Stimulated activated memory B cell treated with anti-CD40 and anti-IgM and Interleukin-4, amounts not matched to agents 10 μg/mL and 1 μg/mL and 100 μg/mL, for 72 hours (primary cell): Measurements from ENCODE around the gene CNTNAP5.

Source experiments
- ATAC-seq: fragments of 150-1000 bp; cut with Tn5 transposase; 2 replicates; pipeline ENCODE4 v1.10.0; 2021
- H3K27ac Mint-ChIP-seq: one replicate; pipeline ENCODE4 v1.8.0; 2022; ENCODE audit warnings: mild to moderate bottlenecking, mixed read lengths
- H3K27me3 Mint-ChIP-seq: one replicate; pipeline ENCODE4 v1.8.0; 2022; ENCODE audit warnings: mixed read lengths
- H3K36me3 Mint-ChIP-seq: one replicate; pipeline ENCODE4 v1.8.0; 2022; ENCODE audit warnings: mixed read lengths
- H3K4me1 Mint-ChIP-seq: one replicate; pipeline ENCODE4 v1.8.0; 2022; ENCODE audit warnings: mixed read lengths
- H3K4me3 Mint-ChIP-seq: one replicate; pipeline ENCODE4 v1.8.0; 2022; ENCODE audit warnings: mild to moderate bottlenecking, moderate library complexity, mixed read lengths
- H3K9me3 Mint-ChIP-seq: one replicate; pipeline ENCODE4 v1.8.0; 2022; ENCODE audit warnings: mixed read lengths

CNTNAP5 gene

DNA sequence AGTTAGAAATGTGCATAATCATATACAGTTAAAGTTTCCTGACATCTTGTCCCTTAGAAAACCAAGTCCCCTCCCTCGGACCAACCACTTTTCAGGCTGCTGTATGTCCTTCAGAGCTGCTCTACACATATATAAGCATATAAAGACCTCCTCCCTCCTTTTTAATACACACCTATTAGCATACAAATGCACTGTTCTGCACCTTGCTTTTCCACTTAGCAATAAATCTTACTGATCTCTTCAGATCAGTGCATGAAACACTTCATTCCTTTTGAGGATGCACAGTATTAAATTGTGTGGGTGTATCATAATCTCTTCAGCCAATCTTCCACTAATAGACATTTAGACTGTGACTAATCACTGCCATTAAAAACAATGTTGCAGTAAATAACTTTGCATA, 79.8 kb downstream of the CNTNAP5 start:
- H3K4me1 Mint-ChIP-seq = no peaks in the 10 kb centered on the region

DNA sequence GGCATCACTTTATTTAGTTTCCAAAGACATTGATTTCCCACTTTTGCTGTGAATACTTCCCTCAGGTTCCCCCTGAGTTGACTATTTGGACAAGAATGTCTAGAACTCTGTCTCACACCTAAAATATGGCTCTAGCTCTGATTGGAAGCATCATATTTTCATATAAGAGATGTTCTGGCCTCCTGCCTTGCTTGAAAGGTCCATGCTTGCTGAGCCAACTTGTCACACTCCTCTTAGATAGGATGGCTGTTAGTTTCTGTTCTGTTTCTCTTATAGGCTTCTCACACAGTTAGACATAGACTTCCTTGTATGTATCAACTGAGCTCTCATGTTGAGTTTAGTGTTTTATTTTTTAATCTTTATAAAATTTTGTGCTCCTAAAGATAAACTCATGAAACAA, 87.1 kb downstream of the CNTNAP5 start:
- no peaks in the 10 kb centered on the region for H3K4me1 Mint-ChIP-seq
- H3K4me3 Mint-ChIP-seq = no peak overlapping the region
- no peaks in the 10 kb centered on the region for H3K27me3 Mint-ChIP-seq
- H3K27ac Mint-ChIP-seq = no peak overlapping the region
- no peaks in the 10 kb centered on the region for H3K9me3 Mint-ChIP-seq
- H3K36me3 Mint-ChIP-seq = no peaks in the 10 kb centered on the region
- no peak for ATAC-seq

More for the DNA sequence above, 79.8 kb downstream of the CNTNAP5 start:
- Mint-ChIP-seq H3K4me3 (no peak overlapping the region), H3K9me3 (peaks cover 2% of the 10 kb centered on the region), H3K27me3 (no peaks in the 10 kb centered on the region), H3K27ac (no peak overlapping the region), H3K36me3 (no peaks in the 10 kb centered on the region)
- ATAC-seq = no peak

DNA sequence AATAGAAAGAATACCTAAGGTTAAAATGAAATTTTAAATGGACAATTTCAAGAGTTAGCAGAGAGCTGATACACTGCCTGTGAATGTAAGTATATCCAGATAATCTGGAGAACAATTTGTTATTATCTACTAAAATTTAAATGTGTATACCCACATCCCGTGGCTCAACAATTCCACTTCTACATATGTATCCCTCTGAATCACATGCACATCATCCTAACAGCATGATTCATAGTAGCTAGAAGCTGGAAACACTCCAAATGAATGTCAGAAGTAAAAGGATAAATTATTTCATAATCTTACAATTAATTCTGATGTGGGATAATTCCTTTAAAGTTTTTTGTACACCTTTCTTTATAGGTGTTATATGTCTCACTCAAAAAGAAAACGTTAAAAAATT, 87.9 kb downstream of the CNTNAP5 start:
- H3K27me3 Mint-ChIP-seq = no peaks in the 10 kb centered on the region
- no peaks in the 10 kb centered on the region for H3K36me3 Mint-ChIP-seq
- no peaks in the 10 kb centered on the region for H3K4me1 Mint-ChIP-seq
- H3K27ac Mint-ChIP-seq = no peak overlapping the region
- no peak for ATAC-seq
- no peaks in the 10 kb centered on the region for H3K9me3 Mint-ChIP-seq
- no peak overlapping the region for H3K4me3 Mint-ChIP-seq

DNA sequence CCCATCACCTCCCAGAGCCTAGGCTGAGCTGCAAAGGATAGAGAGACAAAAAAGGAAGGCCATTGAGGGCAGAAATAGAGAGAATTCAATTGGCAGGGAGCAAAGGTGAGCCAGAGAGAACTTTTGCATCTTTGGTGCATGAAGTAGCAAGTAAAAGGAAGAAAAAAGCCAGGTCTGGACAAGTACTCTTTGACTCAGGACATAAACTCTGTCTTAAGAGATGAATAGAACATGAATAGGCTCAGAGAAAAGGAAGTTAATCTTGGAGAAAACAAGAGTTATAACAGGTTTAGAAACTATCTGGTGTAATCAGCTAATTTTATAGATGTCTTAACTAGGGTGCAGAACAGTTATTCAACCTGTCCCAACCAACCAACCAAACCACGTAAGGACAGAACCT, 95.2 kb downstream of the CNTNAP5 start:
- Mint-ChIP-seq H3K4me3 (no peak overlapping the region), H3K27ac (no peak overlapping the region), H3K4me1 (no peaks in the 10 kb centered on the region), H3K36me3 (no peaks in the 10 kb centered on the region), H3K9me3 (peaks cover 6% of the 10 kb centered on the region), H3K27me3 (no peaks in the 10 kb centered on the region)
- ATAC-seq = no peak

DNA sequence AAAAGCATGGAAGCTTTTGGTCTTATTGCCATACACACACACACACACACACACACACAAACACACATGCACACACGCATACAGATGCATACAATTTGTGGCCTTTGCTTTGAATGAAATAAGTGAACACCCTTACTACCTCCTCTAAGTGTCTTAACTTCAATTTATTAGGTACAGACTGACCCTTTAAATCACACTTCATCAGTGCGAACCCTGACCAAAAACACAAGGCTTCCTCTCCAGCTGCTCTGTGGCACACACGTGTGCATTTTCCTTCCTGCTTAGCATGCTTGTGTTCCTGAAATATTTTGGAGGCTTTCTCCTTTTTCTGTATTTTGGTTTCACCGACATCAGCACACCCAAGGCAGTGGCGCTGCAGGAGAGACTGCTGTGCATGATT, 96.0 kb downstream of the CNTNAP5 start:
- ATAC-seq = no peak
- Mint-ChIP-seq H3K4me3 (no peak overlapping the region), H3K9me3 (peaks cover 11% of the 10 kb centered on the region), H3K36me3 (no peaks in the 10 kb centered on the region), H3K27ac (no peak overlapping the region), H3K27me3 (no peaks in the 10 kb centered on the region), H3K4me1 (no peaks in the 10 kb centered on the region)

DNA sequence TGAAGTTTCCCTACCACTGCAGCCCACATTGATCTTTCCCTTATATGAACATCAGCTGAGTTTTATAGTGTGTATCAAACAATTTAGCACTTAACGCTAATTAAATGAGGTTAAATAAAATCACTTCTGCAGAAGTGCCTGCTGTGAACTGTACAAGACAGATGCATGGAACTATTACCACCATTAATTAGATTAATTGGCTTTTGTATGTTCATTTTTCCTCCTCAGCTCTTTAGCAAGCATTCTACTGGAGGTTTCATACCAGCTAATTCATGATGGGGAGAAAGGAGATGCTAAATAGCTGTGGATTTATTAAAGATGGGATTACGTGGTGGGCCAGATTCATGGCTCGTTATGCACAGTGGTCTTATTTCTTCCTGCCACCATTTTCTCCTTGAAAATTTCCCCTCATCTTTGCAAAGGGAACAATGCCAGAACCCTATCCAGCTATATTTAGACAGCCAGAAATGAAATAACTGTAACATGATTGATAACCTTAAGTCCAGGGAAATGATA, 96.7 kb downstream of the CNTNAP5 start:
- Mint-ChIP-seq H3K27ac (no peak overlapping the region), H3K27me3 (no peaks in the 10 kb centered on the region), H3K4me1 (no peaks in the 10 kb centered on the region), H3K36me3 (no peaks in the 10 kb centered on the region), H3K4me3 (no peak overlapping the region), H3K9me3 (peaks cover 11% of the 10 kb centered on the region)
- ATAC-seq = no peak

DNA sequence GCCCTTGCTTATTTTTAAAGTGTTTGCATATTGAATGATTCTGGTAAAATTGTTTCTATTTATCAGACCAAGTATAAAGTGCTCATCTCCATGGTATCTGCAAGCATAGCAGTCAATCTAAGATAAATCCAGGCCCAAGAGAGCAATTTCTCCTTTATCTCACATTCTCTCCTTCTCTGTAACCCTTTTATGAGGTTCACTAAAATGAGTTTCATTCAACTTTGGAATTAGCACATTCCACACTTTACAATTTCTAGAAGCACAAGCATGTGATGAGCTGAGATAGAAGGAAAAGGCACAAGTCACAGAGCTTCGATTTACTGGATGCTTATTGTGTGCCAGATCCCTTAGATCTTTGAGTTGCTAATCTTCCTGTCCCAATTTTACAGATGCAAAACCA, 97.3 kb downstream of the CNTNAP5 start:
- Mint-ChIP-seq H3K9me3 (peaks cover 11% of the 10 kb centered on the region), H3K4me1 (no peaks in the 10 kb centered on the region), H3K36me3 (no peaks in the 10 kb centered on the region), H3K27ac (no peak overlapping the region), H3K27me3 (no peaks in the 10 kb centered on the region), H3K4me3 (no peak overlapping the region)
- no peak for ATAC-seq

DNA sequence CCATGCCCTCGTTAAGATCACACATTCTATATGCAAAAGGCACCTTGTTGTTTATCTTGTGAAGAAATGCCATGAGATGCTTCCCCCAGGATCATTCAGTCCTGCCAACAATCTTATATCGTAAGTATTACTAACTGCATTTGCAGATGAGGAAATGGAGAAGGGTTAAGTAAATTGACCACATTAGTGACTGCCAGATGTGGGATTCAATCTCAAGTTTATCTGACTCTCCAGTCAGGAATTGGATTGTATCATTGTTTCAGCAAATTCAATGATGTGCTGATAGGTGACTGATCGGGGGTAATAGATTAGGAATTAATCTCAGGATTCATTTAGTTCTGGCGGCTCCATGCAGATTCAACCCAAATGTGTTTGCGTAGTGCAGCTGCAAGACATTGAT, 106.2 kb downstream of the CNTNAP5 start:
- H3K4me1 Mint-ChIP-seq = no peaks in the 10 kb centered on the region
- H3K27ac Mint-ChIP-seq = no peak overlapping the region
- H3K36me3 Mint-ChIP-seq = no peaks in the 10 kb centered on the region
- H3K27me3 Mint-ChIP-seq = no peaks in the 10 kb centered on the region
- no peak overlapping the region for H3K4me3 Mint-ChIP-seq
- no peak for ATAC-seq
- peaks cover 9% of the 10 kb centered on the region for H3K9me3 Mint-ChIP-seq

DNA sequence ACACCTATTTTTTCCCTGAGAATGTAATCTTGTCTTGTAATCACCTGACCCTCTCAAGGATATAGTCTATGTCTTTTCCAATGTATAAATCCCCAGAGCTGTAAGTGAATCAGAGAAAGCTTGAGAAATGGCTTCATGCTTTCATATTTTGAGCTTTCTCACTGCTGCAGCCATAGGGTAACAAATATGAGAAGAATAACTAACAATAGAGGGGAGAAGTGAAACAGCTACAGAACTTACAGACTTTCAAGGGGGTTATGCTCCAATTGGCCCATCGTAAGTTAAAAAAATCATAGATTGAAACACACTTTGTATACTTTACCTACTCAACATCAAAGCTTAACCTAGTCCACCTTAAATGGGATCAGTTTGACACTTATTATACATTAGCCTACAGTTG, 111.0 kb downstream of the CNTNAP5 start:
- Mint-ChIP-seq H3K27me3 (no peaks in the 10 kb centered on the region), H3K4me1 (no peaks in the 10 kb centered on the region), H3K9me3 (peaks cover 5% of the 10 kb centered on the region), H3K4me3 (no peak overlapping the region), H3K36me3 (no peaks in the 10 kb centered on the region), H3K27ac (no peak overlapping the region)
- no peak for ATAC-seq

DNA sequence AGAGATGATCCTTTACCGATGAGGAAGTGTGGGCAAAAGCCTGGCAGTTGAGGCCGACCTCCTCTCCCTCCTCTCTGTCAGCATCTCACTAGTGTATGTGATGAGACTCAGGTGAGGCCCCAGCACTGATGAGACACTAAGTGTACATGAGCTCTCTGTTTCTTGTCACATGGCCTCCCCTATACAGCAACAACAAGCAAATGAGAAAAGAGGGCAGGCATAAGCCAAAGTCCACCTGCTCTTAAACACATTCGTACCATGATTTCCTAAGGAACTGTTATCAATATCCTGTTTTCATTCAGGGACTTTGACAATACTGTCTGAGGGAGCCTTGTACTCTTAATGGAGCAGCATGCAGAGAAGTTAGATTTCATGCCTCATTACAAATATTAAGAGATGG, 113.0 kb downstream of the CNTNAP5 start:
- Mint-ChIP-seq H3K27me3 (no peaks in the 10 kb centered on the region), H3K36me3 (no peaks in the 10 kb centered on the region), H3K9me3 (peaks cover 5% of the 10 kb centered on the region), H3K4me3 (no peak overlapping the region), H3K27ac (no peak overlapping the region), H3K4me1 (no peaks in the 10 kb centered on the region)
- no peak for ATAC-seq

DNA sequence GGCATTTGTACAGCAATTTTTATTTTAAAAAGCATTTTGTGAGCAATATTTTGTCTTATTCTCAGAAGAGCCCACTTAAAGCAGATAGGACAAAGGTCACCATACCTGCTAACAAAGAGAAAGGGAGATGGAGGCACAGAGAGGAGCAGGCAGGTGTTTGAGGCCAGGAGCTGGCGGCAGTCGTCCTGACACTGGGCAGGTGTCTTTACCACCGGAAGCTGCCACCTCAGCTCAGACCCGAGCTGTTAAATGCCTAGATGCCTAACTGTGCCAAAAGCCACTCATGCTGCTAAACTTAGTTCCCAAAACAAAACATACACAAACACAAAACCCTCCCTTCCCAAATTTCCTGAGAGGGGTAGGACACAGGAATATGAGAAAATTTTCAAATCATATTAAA, 120.9 kb downstream of the CNTNAP5 start:
- Mint-ChIP-seq H3K4me1 (no peaks in the 10 kb centered on the region), H3K27ac (no peak overlapping the region), H3K9me3 (peaks cover 3% of the 10 kb centered on the region), H3K36me3 (no peaks in the 10 kb centered on the region), H3K27me3 (no peaks in the 10 kb centered on the region), H3K4me3 (no peak overlapping the region)
- no peak for ATAC-seq

DNA sequence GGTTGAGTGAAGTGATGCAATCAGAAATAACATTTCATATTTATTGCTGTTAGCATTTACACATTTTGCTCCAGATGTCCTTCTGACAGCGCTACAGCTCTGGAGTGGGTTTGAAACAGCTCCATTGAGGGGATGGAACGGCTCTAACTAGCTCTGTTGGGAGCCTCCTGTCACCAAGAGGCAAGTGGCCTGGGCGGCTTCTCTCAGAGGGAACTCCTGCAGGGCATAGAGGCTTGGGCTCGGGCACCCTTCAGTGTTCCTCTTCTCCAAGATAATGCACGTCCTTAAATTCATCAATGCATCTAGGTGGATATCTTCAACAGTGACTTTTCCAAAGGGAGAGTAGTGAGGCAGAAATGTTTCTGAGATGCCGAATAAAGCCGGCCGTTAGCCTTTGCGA, 122.5 kb downstream of the CNTNAP5 start:
- no peaks in the 10 kb centered on the region for H3K4me1 Mint-ChIP-seq
- no peak overlapping the region for H3K27ac Mint-ChIP-seq
- H3K9me3 Mint-ChIP-seq = peaks cover 3% of the 10 kb centered on the region
- no peak for ATAC-seq
- no peak overlapping the region for H3K4me3 Mint-ChIP-seq
- no peaks in the 10 kb centered on the region for H3K36me3 Mint-ChIP-seq
- no peaks in the 10 kb centered on the region for H3K27me3 Mint-ChIP-seq

DNA sequence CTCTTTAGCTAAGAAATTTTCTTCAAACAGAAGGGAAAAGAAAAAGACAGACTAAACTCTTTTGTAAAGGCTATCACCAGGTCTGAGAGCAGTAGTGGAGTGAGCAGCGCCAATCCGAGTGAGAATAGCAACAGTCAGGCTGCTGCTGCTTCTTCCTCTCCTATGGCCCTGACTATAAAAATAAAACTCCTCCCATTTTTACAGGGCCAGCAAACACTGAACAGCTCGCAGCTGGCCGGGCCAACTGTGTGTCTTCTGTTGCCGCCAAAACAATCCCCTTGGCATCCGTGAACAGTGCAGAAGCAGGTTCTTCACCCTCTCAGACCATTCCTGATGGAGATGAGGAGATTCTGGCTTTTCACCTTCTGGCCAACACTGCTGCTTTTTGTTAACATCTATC, 124.5 kb downstream of the CNTNAP5 start:
- Mint-ChIP-seq H3K36me3 (no peaks in the 10 kb centered on the region), H3K27me3 (no peaks in the 10 kb centered on the region), H3K4me1 (no peaks in the 10 kb centered on the region), H3K9me3 (peaks cover 7% of the 10 kb centered on the region), H3K4me3 (no peak overlapping the region), H3K27ac (no peak overlapping the region)
- no peak for ATAC-seq

DNA sequence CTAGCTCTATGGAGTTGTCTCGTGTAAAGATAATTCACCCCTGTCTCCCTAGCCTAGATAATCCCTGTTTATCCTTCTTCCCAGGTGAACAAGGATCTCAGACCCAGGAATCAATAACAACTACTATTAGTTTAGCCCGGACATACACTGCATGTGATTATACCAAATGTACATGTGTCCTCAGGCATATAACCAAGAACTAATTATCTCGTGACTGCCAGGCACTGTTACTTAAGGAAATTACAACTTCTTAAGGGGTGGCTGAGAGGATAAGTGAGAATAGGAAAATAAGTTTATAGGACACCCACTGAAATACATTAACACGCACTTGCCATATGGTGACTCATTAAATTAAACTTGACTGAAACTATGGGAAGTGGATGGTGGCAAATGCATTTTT, 126.6 kb downstream of the CNTNAP5 start:
- Mint-ChIP-seq H3K4me3 (no peak overlapping the region), H3K27me3 (no peaks in the 10 kb centered on the region), H3K36me3 (no peaks in the 10 kb centered on the region), H3K9me3 (peaks cover 10% of the 10 kb centered on the region), H3K27ac (no peak overlapping the region), H3K4me1 (no peaks in the 10 kb centered on the region)
- ATAC-seq = no peak

DNA sequence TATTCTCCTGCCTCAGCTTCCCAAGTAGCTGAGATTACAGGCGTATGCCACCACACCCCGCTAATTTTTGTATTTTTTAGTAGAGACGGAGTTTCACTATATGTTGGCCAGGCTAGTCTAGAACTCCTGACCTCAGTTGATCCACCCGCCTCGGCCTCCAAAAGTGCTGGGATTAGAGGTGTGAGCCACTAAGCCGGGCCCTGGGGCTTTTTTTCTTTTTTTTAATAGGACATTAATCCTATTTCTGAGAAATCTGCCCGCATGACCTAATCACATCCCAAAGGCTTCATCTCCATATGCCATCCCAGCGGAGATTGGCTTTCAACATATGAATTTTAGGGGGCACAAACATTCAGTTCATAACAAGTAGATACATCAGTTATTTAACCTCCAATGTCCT, 128.6 kb downstream of the CNTNAP5 start:
- no peak overlapping the region for H3K4me3 Mint-ChIP-seq
- ATAC-seq = no peak

DNA sequence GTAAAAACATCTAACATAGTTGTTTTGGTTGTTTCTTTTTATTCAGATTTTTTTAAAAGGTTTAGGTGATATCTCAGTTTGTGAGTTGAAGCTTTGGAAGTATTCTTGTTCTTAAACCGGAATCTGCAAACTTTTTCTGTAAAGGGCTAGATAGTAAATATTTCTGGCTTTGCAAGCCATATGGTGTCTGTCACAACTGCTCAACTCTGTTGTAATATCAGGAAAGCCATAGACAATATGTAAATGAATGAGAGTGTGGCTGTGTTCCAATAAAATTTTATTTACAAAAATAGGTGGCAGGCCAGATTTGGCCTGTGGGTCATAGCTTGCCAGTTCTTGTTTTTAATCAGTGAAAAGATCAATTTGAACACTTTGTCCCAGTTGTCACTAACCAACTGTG, 134.1 kb downstream of the CNTNAP5 start:
- H3K27me3 Mint-ChIP-seq = no peaks in the 10 kb centered on the region

More for the DNA sequence above, 128.6 kb downstream of the CNTNAP5 start:
- Mint-ChIP-seq H3K9me3 (peaks cover 6% of the 10 kb centered on the region), H3K27ac (no peak overlapping the region), H3K36me3 (no peaks in the 10 kb centered on the region), H3K27me3 (no peaks in the 10 kb centered on the region), H3K4me1 (no peaks in the 10 kb centered on the region)

DNA sequence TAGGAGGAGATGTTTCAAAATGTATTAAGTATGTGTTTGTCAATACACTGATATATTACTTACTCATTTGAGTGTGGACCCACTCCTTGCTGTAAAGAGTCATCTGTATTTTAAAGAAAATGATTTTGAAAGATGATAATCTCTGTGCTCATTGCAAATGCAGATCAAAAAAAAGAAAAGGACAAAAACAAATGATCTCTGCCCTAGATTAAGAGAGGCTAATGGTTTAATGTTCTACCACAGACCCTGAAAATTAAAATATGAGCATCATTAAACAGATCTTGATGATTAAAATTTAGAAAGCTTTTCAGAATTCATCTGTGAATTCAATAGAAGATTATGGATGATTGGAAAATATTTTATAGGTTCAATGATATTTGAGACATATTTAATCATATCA, 136.5 kb downstream of the CNTNAP5 start:
- no peak overlapping the region for H3K4me3 Mint-ChIP-seq
- H3K27me3 Mint-ChIP-seq = no peaks in the 10 kb centered on the region
- H3K4me1 Mint-ChIP-seq = no peaks in the 10 kb centered on the region
- ATAC-seq = no peak
- H3K27ac Mint-ChIP-seq = no peak overlapping the region
- H3K36me3 Mint-ChIP-seq = no peaks in the 10 kb centered on the region
- no peaks in the 10 kb centered on the region for H3K9me3 Mint-ChIP-seq

More for the DNA sequence above, 134.1 kb downstream of the CNTNAP5 start:
- Mint-ChIP-seq H3K4me1 (no peaks in the 10 kb centered on the region), H3K36me3 (no peaks in the 10 kb centered on the region), H3K4me3 (no peak overlapping the region), H3K9me3 (peaks cover 4% of the 10 kb centered on the region), H3K27ac (no peak overlapping the region)
- no peak for ATAC-seq
